CD4-positive, alpha-beta T cell treated with Interleukin-1 beta for 1 hour (primary cell): ENCODE results near the gene SHISAL2A.

Experiments
- DNase-seq, 2 donors: peaks; one replicate each; pipeline ENCODE4 v3.0.0-alpha.2; 2020 to 2022

SHISAL2A gene

GRCh38 chr1:52632732-52633290 is at the start of gene SHISAL2A:
Gene SHISAL2A, plus strand, starts transcription at chr1:52633168. Its CDS starts 326 bp downstream, at chr1:52633494.
- DNase-seq, result peak; percentile 69 to 70

DNA sequence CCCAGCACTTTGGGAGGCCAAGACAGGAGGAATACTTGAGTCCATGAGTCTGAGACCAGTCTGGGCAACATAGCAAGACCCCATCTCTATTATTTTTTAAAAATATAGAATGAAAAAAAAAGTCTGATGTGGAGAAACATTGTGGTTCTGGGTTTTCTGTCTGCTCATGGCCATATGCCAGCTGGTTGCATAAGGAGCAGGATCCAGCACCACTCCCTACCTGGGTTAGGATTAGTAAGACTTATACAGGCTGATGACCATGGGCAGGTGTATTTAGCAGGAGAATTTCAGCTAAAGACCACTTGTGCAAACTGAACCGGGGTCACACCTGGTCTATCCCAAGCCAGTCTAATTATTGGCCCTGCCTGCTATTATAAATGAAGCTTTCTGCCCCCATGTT is 47.5 kb upstream of the SHISAL2A start:
- DNase-seq, result no peak

- no peak for DNase-seq
Observed at GRCh38 chr1:52588027-52588426, 44.9 kb upstream of the SHISAL2A start.

GRCh38 chr1:52588535-52588934 is 44.4 kb upstream of the SHISAL2A start:
- DNase-seq, result no peak

- no peak for DNase-seq
Observed at GRCh38 chr1:52590266-52590665, 42.7 kb upstream of the SHISAL2A start.

GRCh38 chr1:52592637-52593323 is 40.2 kb upstream of the SHISAL2A start:
- DNase-seq, result no peak

DNA sequence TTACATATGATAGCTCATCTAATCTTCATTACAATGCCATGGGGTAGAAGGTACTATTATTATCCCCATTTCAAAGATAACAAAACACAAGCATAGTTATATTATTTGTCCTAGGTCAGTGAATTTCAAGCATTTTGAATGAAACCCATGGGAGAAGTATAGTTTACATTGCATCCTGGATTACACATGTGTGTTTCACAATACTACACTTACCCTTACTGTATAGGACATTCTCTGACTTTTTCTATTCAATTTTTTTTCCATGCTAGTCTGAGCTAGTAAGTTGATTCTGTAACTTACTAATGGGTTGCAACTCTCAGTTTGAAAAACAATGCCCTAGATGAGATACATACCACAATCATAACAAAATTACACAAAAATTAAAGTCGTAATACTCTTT is 39.5 kb upstream of the SHISAL2A start:
- no peak for DNase-seq

- DNase-seq, result no peak
Observed at GRCh38 chr1:52595061-52595460, 37.9 kb upstream of the SHISAL2A start.

DNA sequence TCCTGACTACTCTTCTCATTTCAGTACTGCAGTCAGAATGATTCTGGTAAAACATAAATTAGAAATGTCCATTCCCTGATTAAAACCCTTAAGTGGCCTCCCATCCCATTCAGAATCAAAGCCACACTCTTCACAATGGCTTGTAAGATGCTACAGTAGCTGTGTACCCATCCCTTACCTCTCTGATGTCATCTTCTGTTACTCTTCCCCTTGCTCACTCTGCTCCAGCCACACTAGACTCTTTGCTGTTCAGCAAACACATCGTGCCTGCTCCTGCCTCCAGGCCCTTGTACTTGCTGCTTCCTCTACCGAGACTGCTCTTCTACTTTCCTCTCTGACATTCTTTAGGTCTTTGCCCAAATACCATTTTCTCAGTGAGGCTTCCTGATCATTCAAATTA is 35.1 kb upstream of the SHISAL2A start:
- no peak for DNase-seq

DNA sequence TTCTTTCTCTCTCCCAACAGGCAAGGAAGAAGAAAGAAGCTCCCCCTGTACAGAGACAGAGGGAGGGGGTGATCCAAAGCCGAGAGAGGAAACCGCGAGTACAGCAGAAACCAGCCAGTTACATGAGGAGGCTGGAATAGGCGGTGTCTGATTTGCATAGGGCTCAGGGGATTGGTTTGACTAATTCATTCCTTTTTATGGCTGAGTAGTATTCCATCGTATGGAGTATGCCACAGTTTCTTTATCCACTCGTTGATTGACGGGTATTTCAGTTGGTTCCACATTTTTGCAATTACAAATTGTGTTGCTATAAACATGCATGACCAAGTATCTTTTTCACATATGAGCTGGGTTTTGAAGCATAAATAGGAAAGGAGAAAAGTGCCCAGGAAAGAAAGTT is 34.2 kb upstream of the SHISAL2A start:
- DNase-seq, result no peak

GRCh38 chr1:52599236-52599635 is 33.7 kb upstream of the SHISAL2A start:
- no peak for DNase-seq

DNA sequence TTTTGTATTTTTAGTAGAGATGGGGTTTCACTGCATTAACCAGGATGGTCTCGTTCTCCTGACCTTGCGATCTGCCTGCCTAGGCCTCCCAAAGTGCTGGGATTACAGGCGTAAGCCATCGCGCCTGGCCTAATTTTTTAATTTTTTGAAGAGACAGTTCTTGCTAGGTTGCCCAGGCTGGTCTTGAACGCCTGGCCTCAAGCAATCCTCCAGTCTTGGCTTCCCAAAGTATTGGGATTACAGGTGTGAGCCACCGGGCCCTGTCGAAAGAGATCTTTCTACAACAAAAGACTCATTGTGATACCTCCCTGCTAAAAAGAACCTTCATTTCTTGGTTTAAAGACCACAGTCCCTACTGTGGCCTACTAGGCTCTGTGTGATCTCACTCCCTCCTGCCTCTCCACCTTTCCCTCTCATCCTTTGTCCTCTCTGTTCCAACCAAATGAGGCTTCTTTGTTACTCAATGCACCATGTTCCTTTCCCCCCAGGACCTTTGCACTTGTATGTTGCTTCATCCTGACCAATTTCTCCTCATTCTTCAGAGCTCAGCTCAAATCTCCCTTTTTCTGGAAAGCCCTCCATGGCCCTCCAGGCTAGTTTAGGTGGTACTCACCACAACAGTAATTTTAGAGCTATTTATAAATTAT is 32.3 kb upstream of the SHISAL2A start:
- DNase-seq, result no peak

GRCh38 chr1:52601519-52601918 is 31.4 kb upstream of the SHISAL2A start:
- DNase-seq, result no peak

- peak; percentile 65 to 70 for DNase-seq
Observed at GRCh38 chr1:52601991-52602855, 30.7 kb upstream of the SHISAL2A start, which contains the start of gene GPX7. Gene GPX7, plus strand, starts transcription at chr1:52602371. Its CDS starts 39 bp downstream, at chr1:52602410.

GRCh38 chr1:52602856-52603600 is 29.9 kb upstream of the SHISAL2A start:
- DNase-seq, result no peak

DNA sequence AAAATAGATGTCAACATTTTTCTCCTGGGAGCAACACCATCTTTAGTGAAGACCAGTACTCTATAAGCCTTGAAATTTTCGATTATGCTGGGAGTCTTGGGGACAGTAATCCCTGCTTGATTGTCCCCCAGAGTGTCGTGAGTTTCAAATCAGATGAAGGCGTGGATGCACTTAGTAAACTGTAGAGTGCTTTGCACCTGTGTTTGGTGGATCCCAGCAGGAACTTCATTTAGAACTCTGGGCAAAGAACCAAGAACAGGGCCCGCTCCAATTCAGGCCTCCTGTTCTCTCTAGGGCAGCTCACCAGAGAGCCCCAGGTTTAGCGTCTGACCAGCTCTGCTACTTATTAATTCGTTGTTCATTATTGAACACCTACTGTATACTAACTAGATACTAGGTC is 29.3 kb upstream of the SHISAL2A start:
- DNase-seq, result no peak

DNA sequence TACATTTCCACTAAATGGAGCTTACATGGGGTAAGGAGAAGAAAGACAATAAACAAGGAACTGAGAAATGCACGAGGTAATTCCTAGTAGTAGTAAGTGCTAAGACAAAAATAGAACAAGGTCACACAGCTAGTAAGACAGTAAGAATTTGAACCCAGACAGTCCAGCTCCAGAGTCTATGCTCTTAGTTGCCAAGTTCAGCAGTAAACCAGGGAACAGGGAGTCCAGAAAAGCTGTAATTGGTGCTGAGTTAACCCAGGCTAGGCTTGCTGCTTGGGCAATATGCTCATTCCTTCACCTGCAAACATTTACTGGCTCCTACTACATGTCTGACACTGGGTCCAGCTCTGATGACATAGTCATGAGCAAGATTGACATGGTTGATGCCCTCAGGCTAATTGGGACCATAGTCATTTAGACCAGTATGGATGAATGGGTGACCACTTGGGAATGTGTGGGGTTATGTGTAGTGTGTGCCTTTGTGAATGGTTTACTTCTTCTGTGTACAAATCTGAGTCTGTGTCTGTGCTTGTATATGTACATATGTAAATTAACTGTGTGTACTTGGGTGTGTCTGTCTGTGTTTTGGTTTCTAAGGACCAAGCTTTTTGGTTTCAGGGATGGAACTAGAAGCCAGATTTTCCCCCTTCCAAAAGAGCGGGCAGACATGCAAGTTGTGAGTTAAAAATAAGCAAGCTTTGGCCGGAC is 28.8 kb upstream of the SHISAL2A start:
- no peak for DNase-seq

GRCh38 chr1:52613636-52614373 is 19.2 kb upstream of the SHISAL2A start:
- no peak for DNase-seq

DNA sequence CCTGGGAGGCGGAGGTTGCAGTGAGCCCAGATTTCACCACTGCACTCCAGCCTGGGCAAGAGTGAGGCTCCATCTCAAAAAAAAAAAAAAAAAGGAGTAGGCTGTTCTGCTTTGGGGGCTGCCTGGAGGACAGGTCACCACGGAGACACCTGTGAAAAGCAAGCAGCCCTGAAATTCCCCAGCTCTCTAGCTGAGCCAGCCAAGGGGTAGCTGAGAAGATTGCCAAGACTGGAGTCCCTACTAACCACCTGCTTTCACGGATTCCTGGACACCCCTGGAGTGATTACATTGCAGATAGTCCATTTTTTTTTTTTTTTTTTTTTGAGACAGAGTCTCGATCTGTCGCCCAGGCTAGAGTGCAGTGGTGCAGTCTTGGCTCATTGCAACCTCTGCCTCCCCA is 18.3 kb upstream of the SHISAL2A start:
- no peak for DNase-seq

- DNase-seq, result no peak
Observed at GRCh38 chr1:52615489-52616042, 17.4 kb upstream of the SHISAL2A start.

GRCh38 chr1:52621950-52622349 is 11.0 kb upstream of the SHISAL2A start:
- no peak for DNase-seq
